GM21576 (cell line): ENCODE measurements around the gene PPM1L.

Experiments
- ATAC-seq: cut with Tn5 transposase; IDR thresholded peaks from one replicate; pipeline ENCODE4 v1.9.1; 2021; ENCODE audit warnings: mild to moderate bottlenecking, moderate library complexity; ENCODE audit not compliant: unreplicated experiment

The PPM1L gene

GRCh38 chr3:160804762-160805161 lies 48.7 kb downstream of the PPM1L start:
- ATAC-seq, result no peak

DNA sequence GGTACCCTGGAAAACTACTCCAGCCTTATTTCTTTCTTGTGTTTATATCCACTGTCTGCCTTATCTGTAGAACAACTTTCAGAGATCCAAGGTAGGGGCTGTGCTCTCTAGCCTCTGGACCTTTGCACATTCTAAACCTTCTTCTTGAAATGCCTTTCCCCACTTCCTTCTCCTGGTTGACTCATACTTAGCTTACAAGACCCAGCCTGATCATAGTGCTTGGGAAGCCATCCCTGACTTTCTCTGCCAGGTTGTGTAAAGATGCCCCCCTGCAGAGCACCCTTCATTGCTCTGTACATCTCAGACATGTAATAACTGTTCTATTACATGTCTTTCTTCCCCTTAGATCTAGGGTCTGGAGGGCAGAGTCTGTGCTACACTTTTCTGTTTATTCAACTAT lies 50.1 kb downstream of the PPM1L start:
- ATAC-seq, result no peak

GRCh38 chr3:160806686-160807085 lies 50.7 kb downstream of the PPM1L start:
- ATAC-seq, result no peak

- no peak for ATAC-seq
These were observed 52.8 kb downstream of the PPM1L start for GRCh38 chr3:160808838-160809237.

DNA sequence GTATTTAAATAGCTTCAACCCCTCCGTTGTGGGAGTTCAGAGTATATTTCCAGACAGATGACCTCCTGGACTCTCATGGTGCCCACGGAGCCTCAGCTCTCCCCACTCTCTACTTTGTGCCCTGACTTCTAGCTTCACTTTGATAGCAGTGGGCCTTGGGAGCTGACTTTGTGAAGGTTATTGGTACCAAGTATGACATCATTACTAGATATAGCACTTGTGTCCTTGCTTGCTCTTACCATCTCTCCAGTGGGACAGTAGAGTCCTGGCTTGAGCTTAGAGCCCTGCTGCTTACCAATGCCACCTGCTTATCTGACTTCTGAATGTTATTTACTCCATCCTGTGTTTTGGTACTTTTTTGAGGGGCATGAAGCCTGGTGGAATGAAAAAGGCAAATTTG lies 53.4 kb downstream of the PPM1L start:
- ATAC-seq, result no peak

GRCh38 chr3:160810362-160811236 lies 54.6 kb downstream of the PPM1L start:
- no peak for ATAC-seq

DNA sequence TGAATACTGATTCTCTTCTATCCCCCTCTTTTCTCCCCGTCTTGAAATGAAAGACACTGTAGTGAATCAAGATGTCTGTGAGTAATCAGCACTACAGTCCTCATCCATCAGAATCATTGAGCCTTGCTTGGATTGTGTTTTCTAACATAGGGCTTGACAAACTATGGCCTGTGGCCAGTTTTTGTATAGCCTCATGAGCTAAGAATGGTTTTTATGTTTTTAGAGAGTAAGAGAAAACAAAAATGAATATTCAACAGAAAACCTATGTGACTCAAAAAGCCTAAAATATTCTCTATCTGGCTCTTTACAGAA lies 55.2 kb downstream of the PPM1L start:
- ATAC-seq, result no peak

GRCh38 chr3:160812304-160812703 lies 56.3 kb downstream of the PPM1L start:
- ATAC-seq, result no peak

- ATAC-seq, result no peak
These were observed 59.2 kb downstream of the PPM1L start for GRCh38 chr3:160815280-160815679.

DNA sequence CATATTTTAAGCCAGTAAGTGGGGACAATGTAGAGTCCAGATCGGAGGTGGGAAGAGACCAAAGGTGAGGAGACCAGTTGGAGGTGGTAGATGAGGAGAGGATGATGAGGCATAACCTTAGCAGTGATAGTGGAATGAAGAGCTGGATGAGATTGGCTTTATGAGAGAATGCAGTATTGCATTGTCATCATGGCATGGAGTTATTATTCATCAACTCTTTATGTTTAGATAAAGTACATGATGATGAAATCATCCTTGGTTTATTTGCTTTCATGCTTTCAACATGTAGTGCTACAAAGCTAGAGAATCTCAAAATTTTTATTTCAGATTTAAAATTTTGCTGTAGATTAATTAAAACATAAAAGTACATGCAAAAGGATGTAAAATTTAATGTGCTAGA lies 64.0 kb downstream of the PPM1L start:
- no peak for ATAC-seq

- ATAC-seq, result no peak
These were observed 64.4 kb downstream of the PPM1L start for GRCh38 chr3:160820430-160820829.

DNA sequence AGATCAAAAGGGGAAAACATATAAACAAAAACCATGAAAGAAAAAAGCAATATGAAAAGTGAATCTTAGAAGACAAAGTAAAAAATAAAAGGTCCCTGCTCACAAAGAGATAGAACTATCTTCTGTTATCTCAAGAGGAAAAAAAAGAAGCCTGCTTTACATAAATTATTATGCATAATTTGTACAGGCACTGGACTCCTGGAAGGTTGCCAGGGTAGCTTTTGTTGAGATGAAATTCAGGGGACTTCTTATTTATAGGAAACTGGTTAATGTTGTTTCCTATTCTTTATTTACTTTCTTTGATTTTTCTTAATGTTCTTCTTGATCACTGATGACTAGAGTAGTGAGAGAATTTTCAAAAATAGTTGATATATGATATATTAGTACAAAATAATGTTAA lies 66.9 kb downstream of the PPM1L start:
- ATAC-seq, result no peak

DNA sequence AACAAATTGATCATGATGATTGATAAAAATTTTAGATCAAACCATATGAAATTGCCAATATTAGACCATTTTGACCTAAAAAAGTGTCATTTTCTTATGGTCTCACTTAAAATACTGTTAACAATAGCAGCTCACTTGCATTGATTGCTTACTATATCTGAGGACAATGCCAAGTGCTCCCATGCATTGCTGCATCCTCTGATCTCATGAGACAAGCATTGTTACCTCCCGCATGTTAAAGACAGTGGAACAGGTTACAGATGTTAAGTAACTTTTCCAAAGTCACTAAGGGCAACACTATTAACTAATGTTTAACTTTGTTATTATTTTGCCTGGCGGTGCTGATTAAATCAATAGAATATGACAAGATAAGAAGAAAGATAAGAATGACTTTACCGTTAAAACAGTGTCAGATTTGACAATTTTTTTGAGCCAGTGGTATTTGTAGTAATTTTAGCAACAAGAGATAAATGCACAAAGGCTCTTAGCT lies 69.3 kb downstream of the PPM1L start:
- no peak for ATAC-seq

DNA sequence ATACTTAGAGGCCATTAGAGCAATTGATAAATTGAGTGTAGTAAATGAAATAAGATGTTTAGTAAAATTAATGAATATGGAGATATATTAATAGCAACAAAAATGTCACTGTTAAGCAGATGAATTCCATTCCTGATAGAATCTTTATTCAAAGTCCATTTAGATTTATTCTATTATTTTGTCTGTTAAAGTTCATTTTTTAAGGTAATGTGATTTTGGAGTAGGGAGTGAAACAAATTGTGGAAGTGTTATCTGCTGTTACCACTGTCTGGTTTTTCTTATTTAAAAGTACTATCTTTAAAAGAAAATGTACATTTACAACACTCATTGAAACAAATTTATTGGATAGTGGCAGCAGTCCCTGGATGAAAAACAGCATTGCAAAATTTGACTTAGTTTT lies 70.4 kb downstream of the PPM1L start:
- no peak for ATAC-seq

DNA sequence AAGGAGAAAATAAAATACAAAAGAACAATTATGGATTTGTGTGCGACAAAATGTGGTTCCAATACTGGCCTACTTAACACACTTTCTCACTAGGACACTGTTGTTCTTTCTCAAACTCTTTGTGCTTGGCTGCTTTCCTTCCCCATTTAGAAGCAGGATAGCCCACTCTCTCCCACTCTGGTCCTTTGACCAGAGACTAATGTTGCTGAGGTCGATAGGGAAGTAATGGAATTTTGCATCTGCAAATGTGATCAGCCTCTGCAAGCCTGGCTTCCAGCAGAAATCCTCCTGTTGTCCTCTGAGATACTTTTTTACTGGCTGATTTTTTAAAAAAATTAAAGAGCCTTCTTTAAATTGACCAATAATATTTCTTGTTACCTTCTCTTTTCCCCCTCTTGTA lies 71.0 kb downstream of the PPM1L start:
- ATAC-seq, result no peak

- no peak for ATAC-seq
These were observed 71.5 kb downstream of the PPM1L start for GRCh38 chr3:160827516-160827915.

GRCh38 chr3:160828880-160829279 lies 72.8 kb downstream of the PPM1L start:
- ATAC-seq, result no peak

GRCh38 chr3:160829486-160830009 lies 73.5 kb downstream of the PPM1L start:
- no peak for ATAC-seq

DNA sequence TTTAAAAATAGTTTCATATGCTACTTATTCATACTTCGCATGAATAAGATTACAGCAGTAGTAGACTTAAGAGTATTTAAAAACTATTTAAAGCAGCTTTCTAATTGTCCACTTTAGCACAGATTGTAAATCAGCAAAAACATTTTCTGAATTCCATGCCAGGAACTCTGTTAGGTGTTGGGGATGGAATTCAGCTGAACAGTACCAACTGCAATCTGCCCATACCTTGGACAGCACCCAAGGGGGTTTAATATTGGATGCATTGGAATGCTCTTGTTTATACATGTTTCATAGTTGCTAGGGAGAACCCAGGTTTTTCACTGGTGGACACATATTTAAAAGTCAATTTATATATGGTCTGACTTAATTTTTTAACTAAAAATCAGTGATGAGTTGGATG lies 74.8 kb downstream of the PPM1L start:
- ATAC-seq, result no peak

DNA sequence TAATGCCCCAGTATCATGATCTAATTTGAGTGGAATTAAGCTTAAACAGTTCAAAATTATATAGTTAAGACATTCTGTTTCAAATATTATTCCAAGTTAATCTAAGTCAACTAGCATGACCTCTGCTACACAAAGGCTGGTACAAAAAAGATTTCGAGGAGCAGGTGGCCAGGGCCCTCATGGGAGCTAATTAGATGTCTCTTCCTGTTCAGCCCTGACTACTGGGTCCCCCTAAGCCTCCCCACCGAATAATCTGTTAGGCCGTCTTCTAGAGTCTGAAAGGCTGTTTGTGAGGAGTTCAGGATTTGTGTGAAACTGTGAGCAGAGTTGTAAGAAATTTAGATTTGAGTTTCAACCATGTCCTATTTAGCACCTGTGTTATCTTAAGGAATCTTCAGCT lies 75.4 kb downstream of the PPM1L start:
- ATAC-seq, result no peak

- no peak for ATAC-seq
These were observed 81.5 kb downstream of the PPM1L start for GRCh38 chr3:160837394-160837980.

DNA sequence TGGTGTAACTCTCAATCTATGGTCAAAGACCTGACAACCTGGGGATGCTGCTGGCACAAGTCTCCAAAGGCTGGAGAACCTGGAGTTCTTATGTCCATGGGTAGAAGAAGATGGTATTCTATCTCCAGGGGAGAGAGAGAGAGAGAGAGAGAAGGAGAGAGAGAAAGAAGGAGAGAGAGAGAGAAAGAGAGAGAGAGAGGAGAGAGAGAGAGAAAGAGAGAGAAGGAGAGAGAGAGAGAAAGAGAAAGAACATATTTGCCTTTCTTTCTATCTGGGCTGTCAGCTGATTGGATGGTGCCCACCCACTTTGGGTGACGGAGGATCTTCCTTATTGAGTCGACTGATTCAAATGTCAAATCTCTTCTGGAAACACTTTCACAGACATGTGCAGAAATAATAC lies 84.6 kb downstream of the PPM1L start:
- no peak for ATAC-seq
